Esophagus squamous epithelium (tissue), 4 donors: Measurements from ENCODE around the gene MYL3.
"Not testable (repeated sequence)": the region's sequence is repeated elsewhere in the genome, so short reads cannot be mapped to it uniquely, and the experiment has no call there.

Experiments
- POLR2A ChIP-seq, 4 donors: fragments of 450-650 bp; IDR thresholded peaks; one replicate each; pipeline ENCODE4 v1.6.1; 2017; ENCODE audit warnings: antibody characterized with exemption in 4 of 4, mild to moderate bottlenecking in 4 of 4, moderate library complexity in 3 of 4
- TF ChIP-seq, protein P1 (sequence below), 6 experiments: fragments of 450-650 bp in 4 of 6; fragments of 200-600 bp in 2 of 6; sonication (generic) in 2 of 6; IDR thresholded peaks; one replicate each; pipeline ENCODE4 v1.5.1; 2016 to 2019; ENCODE audit warnings: antibody characterized with exemption in 6 of 6, mild to moderate bottlenecking in 4 of 6, moderate library complexity in 4 of 6

- TF ChIP-seq, protein P1, sequence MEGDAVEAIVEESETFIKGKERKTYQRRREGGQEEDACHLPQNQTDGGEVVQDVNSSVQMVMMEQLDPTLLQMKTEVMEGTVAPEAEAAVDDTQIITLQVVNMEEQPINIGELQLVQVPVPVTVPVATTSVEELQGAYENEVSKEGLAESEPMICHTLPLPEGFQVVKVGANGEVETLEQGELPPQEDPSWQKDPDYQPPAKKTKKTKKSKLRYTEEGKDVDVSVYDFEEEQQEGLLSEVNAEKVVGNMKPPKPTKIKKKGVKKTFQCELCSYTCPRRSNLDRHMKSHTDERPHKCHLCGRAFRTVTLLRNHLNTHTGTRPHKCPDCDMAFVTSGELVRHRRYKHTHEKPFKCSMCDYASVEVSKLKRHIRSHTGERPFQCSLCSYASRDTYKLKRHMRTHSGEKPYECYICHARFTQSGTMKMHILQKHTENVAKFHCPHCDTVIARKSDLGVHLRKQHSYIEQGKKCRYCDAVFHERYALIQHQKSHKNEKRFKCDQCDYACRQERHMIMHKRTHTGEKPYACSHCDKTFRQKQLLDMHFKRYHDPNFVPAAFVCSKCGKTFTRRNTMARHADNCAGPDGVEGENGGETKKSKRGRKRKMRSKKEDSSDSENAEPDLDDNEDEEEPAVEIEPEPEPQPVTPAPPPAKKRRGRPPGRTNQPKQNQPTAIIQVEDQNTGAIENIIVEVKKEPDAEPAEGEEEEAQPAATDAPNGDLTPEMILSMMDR (IDR thresholded peaks at IDR 0.05), result not testable (repeated sequence)
- not testable (repeated sequence) for TF ChIP-seq POLR2A (IDR thresholded peaks at IDR 0.05)
These were observed 54.5 kb downstream of the MYL3 start for GRCh38 chr3:46808766-46809165.
